ENCODE data around the gene NFAT5.
"Not testable (repeated sequence)": the region's sequence is repeated elsewhere in the genome, so short reads cannot be mapped to it uniquely, and the experiment has no call there.

NFAT5 gene

GRCh38 chr16:69706256-69706974 is 140.6 kb downstream of the NFAT5 start:
- no peak for DNase-seq (ENCODE audit: low spot score)

- no peak for DNase-seq (ENCODE audit: low spot score)
These were observed 141.2 kb downstream of the NFAT5 start for GRCh38 chr16:69706975-69707340.

DNA sequence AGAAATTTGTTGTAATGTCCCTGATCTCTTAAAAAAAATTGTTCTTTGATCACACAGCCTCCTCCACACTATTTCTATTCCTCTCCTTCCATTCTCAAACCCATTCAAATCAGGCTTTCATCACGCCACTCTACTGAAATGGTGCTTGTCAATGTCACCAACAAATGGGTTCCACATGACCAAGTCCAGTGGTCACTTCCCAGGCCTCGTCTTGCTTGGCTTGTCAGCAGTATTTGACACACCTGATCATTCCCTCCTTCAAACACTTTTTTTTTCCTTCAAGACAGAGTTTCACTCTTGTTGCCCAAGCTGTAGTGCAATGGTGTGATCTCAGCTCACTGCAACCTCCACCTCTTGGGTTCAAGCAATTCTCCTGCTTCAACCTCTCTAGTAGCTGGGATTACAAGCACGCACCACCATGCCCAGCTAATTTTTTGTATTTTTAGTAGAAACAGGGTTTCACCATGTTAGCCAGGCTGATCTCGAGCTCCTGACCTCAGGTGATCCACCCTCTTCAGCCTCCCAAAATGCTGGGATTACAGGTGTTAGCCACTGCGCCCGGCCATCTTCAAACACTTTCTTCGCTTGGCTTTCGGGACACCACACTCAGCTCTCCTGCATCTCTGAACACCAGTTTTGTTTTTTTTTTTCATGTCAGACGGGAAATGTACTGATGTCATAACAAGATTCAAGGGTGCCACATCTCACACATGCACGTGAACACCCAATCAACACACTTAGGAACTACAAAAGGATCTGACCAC is 142.3 kb downstream of the NFAT5 start:
- no peak for DNase-seq (ENCODE audit: low spot score)

DNA sequence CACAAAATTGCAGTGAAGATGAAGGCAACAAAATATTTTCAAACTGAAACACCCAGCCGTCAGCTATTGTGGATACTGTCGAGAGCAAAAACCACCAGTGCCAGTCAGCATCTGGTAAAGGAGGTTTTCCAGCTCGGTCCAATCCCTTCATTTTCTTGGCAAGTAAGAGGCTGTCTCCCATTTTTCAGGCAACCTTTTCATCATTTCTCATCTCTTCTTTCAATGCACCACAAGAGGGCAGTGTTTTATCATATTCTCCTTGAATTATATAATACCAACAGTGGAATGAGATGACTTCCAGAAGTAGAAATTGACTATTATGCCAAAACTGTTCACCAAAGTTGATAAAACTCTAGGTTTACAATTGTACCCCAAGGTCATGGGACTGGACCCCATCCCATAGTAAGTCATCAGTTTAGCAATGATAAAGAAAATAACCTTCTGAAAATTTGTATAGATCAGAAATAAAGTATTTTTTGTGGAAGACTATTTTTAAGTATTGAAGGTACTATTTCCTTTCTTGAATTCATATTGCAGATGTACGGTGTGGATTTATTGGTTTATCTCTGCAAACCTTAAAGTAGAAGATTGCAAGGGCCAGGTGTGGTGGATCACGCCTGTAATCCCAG is 143.8 kb downstream of the NFAT5 start:
- no peak for DNase-seq (ENCODE audit: low spot score)

DNA sequence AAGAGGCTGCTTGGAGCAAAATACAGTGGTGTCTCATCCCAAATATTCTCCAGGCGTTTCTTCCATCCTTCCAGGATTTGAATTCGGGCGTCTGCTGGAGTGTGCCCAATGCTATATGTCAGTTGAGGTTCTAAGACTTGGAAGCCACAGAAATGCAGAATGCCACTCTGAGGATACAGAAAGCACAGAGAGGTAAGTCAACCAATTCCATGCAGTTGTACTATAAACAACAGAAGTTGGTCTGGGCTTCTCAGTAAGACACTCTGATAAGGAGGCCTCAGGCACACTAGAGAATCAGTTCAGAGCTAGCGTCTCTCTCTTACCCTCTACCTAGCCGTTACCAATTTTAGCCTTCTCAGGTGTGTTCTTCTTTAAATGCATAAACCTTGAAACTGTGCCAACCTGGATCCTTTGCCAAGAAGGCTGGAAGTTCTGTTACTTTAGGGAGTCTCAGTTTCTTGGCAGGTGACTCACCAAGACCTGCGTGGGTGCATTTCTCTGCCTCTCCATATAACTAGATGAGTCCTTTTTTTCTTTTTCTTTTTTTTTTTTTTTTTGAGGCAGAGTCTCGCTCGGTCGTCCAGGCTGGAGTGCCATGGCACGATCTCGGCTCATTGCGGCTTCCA is 145.5 kb downstream of the NFAT5 start:
- DNase-seq (ENCODE audit: low spot score) = no peak

DNA sequence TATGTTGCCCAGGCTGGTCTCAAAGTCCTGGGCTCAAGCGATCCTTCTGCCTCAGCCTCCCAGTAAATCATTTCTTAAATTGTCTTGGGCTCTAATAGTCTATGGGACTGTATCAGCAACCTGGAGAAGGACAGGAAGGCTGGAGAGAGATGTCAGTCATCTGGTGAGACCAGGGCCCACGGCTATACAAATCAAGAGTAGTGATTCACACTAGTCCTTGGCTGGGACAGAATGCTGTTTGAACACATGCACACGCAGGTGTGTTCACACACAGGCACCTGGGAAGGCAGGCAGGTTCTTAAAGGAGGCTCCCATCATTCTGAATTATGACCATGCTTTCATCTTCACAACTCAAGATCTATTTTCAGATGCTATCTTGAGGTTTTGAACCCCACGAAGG is 146.5 kb downstream of the NFAT5 start:
- DNase-seq (ENCODE audit: low spot score) = no peak

DNA sequence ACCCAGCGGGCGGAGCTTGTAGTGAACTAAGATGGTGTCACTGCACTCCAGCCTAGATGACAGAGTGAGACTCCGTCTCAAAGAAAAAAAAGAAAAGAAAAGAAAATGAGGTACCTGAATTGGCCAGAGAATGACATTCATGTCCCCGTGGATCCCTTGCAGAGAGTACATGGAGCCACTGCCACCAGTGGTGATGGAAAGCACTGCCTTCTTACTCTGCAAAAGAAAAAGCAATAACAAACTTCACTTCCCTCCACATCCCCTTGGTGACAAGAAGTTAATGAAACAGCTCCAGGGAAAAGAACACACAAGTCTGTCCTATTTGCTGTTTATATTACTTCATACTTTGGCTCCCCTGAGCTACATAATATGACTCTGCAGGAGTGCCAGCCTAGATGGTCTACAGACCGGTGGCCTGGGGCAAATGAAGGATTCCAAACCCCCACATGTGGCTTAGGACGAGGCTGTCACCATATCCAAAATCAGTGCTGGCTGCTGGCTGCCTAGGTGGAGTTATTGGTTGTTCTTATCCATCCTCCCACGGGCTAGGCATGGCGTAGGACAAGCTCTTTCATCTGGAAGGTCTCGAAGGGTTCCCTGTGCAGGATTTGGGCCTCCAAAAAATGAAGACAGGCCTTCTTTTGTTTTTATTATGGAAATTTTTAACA is 147.3 kb downstream of the NFAT5 start:
- no peak for DNase-seq (ENCODE audit: low spot score)

DNA sequence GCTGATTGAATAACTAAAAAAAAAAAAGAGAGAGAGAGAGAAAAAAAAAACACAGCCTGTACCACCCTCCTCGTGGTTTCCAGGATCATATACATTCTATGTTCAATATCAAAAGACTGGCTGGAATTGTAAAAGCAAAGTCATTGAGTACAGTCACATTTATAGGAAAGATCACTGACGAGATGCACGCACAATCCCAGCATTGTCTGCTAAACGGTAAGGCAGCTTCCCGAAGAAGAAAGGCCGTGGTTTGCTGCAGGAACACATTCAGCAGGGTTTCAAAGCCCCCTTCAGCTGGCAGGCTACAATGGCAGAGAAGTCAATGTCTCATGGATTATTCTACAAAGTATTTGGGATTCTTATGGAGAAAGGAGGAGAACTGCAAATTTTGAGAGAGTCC is 151.3 kb downstream of the NFAT5 start:
- DNase-seq (ENCODE audit: low spot score) = no peak

GRCh38 chr16:69718111-69718764 is 152.5 kb downstream of the NFAT5 start:
- DNase-seq (ENCODE audit: low spot score) = no peak

DNA sequence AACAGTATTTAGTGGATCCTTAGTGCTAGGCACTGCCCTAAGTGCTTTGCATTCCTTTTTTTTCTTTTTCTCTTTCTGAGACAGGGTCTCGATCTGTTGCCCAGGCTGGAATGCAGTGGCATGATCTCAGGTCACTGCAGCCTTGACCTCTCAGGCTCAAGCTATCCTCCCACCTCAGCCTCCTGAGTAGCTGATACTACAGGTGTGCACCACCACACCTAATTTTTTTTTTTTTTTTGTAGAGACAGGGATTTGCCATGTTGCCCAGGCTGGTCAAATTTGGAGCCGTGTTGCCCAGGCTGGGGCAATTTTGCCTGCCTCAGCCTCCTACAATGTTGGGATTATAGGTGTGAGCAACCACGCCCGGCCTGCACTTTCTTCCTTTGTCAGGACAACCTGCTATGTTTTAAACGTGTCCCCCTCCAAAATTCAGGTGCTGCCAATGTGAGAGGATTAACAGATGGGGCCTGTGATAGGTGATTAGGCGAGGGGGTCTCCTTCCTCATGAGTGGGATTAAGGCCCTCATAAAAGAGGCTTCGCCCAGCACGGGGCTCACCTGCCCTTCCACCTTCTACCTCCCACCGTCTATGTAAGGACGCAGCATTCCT is 155.2 kb downstream of the NFAT5 start:
- DNase-seq (ENCODE audit: low spot score) = no peak

- no peak for DNase-seq (ENCODE audit: low spot score)
These were observed 155.7 kb downstream of the NFAT5 start for GRCh38 chr16:69721441-69721957.

DNA sequence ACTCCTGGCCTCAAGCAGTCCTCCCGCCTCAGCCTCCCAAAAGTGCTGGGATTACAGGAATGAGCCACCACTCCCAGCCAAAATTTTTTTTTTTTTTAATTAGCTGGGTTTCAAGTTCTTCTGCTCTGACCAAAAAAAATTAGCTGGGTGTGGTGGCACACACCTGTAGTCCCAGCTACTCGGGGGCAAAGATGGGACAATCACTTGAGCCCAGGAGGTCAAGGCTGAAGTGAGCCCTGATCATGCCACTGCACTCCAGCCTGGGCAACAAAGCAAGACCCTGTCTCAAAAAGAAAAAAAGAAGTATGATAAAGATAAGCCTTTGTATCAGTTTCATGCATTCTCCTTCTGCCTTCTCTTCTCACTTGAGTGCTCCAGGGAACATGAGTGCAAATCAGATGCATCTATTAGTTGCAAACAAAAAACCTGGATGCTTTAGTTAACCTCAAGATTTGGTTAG is 158.7 kb downstream of the NFAT5 start:
- no peak for DNase-seq (ENCODE audit: low spot score)

DNA sequence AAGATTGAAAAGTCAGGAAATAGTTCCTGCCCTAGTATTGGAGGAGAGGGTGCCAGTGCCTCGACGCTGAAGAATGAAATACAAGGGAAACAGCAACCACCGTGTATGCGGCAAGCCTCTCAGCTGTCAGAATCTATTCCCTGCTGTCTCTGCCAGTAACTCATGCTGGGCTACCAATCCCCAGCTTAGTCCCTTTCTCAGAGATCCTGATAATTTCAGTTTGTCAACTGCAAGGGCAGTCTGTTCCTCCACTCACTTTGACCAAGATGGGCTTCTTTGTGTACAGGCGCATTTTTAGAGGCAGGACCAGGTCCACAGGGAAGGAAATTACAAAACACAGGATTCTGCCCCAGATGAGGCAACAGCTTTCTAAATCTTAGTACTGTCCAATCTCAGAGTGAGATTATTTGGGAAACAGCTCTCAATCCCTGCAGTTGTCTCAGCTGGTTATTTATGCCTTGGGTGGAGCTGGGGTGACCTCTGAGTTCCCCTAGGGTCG is 159.3 kb downstream of the NFAT5 start:
- no peak for DNase-seq (ENCODE audit: low spot score)

GRCh38 chr16:69725480-69726312 is 159.9 kb downstream of the NFAT5 start:
- DNase-seq (ENCODE audit: low spot score) = no peak

DNA sequence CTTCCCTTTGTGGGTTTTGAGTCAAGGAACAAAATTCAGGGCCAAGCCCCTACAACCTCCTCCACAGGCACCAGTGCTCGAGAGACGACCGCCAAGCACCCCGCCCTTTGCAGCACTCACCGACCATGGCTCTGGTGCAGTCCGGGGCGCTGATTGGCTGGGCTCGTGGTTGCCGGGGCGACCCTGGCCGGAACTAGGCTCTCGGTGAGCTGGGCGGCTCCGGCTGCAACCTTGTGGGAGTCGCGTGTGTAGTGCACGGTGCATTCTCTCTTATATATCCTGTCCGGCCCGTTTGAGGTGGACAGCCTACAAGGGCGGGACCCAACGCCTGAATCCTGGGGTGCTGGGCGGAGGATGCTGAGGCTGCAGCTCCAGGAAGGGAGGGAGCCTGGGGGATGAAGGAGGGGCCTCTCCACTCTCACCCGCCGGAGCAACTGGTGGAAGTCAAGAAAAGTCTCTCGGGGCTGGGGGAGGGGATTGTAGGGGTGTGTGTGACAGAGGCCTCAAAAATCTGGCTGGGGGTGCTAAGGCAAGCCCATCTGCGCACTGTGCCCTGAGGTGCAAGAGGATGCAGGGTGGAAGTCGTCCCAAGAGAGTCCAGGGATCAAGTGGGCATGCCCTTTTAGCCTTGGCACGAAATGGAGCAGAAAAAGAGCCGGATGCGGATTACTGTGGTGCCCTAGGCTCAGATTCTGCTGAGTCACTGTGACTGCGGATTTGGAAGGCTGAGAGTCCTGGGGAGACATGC is 160.7 kb downstream of the NFAT5 start, which contains the start of gene NQO1:
TSS of gene NQO1 (minus strand) at position 248 of the 748 bp plus-strand sequence. CDS start at position 127, 121 bp downstream.
- DNase-seq (ENCODE audit: low spot score) = peak; percentile 98

- no peak for DNase-seq (ENCODE audit: low spot score)
These were observed 162.1 kb downstream of the NFAT5 start for GRCh38 chr16:69727916-69728270.

DNA sequence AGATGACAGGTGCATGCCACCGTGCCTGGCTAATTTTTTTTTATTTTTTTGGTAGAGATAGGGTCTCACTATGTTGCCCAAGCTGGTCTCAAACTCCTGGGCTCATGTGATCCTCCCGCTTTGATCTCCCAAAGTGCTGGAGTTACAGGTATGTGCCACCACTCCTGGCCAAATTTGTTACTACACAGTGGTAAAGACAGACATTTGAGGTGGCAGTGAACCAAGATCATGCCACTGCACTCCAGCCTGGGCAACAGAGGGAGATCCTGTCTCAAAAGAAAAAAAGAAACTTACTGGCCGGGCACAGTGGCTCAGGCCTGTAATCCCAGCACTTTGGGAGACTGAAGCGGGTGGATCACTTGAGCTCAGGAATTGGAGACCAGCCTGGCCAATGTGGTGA is 163.3 kb downstream of the NFAT5 start:
- not testable (repeated sequence) for DNase-seq (ENCODE audit: low spot score)

DNA sequence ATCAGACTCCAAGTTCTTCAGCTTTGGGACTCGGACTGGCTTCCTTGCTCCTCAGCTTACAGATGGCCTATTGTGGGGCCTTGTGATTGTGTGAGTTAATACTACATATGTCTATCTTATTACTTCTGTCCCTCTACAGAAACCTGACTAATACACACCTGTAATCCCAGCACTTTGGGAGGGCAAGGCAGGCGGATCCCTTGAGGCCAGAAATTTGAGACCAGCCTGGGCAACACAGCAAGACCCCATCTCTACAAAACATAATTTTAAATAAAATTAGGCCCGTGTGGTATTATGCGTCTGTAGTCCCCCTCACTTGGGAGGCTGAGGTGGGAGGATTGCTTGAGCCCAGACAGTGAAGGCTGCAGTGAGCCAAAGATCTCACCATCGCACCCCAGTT is 165.5 kb downstream of the NFAT5 start:
- not testable (repeated sequence) for DNase-seq (ENCODE audit: low spot score)

DNA sequence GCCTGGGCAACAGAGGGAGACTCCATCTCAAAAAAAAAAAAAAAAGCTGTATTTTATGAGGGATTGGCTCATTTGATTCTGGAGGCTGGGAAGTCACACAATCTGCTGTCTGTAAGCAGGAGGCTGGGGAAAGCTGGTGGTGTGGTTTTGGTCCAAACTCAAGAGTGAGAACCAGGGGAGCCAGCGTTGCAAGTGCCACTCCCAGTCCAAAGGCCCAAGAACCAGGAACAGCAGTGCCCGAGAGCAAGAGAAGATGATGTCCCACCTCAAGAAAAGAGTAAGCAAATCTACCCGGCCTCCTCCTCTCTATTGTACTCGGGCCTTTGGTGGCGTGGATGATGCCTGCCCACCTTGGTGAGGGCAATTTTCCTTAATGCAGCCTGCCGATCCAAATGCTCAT is 166.3 kb downstream of the NFAT5 start:
- no peak for DNase-seq (ENCODE audit: low spot score)
